Measurements from ENCODE around the gene FBXL17.

DNA sequence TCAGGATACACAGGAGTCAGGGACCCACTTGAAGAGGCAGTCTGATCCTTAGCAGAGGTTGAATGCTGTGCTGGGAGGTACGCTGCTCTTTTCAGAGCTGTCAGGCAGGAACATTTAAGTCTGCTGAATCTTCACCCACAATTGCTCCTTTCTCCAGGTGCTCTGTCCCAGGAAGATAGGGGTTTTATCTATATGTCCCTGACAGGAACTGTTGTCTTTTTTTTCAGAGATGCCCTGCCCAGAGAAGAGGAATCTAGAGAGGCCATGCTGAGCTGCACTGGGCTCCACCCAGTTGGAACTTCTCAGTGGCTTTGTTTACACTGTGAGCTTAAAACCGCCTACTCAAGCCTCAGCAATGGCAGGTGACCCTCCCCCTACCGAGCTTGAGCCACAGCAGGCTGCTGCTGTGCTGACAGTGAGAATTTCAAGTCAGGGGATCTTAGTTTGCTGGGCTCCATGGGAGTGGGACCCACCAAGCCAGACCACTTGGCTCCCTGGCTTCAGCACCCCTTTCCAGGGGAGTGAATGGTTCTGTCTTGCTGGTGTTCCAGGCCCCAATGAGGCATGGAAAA lies 169.0 kb downstream of the FBXL17 start:
- TF ChIP-seq, protein P1, sequence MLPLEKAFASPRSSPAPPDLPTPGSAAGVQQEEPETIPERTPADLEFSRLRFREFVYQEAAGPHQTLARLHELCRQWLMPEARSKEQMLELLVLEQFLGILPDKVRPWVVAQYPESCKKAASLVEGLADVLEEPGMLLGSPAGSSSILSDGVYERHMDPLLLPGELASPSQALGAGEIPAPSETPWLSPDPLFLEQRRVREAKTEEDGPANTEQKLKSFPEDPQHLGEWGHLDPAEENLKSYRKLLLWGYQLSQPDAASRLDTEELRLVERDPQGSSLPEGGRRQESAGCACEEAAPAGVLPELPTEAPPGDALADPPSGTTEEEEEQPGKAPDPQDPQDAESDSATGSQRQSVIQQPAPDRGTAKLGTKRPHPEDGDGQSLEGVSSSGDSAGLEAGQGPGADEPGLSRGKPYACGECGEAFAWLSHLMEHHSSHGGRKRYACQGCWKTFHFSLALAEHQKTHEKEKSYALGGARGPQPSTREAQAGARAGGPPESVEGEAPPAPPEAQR (CRISPR knock-in tag; IDR thresholded peaks at IDR 0.05) = no peak
- TF ChIP-seq, protein P2, sequence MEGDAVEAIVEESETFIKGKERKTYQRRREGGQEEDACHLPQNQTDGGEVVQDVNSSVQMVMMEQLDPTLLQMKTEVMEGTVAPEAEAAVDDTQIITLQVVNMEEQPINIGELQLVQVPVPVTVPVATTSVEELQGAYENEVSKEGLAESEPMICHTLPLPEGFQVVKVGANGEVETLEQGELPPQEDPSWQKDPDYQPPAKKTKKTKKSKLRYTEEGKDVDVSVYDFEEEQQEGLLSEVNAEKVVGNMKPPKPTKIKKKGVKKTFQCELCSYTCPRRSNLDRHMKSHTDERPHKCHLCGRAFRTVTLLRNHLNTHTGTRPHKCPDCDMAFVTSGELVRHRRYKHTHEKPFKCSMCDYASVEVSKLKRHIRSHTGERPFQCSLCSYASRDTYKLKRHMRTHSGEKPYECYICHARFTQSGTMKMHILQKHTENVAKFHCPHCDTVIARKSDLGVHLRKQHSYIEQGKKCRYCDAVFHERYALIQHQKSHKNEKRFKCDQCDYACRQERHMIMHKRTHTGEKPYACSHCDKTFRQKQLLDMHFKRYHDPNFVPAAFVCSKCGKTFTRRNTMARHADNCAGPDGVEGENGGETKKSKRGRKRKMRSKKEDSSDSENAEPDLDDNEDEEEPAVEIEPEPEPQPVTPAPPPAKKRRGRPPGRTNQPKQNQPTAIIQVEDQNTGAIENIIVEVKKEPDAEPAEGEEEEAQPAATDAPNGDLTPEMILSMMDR (IDR thresholded peaks at IDR 0.05) = no peak

Data from WTC11 (cell line).